NB4 (cell line): ENCODE results near the gene SHISA5.
"Not testable (repeated sequence)": the region's sequence is repeated elsewhere in the genome, so short reads cannot be mapped to it uniquely, and the experiment has no call there.

Experiments used
- DNase-seq: peaks from one replicate; pipeline ENCODE4 v3.0.0; 2010; ENCODE audit warnings: low read depth
- H3K4me3 ChIP-seq: one replicate; pipeline ENCODE4 v1.5.1; 2011; ENCODE audit warnings: mild to moderate bottlenecking, low read depth, low read length, moderate library complexity
- MYC ChIP-seq: IDR thresholded peaks from 2 replicates; pipeline ENCODE4 v1.6.1; 2011; ENCODE audit warnings: low read depth, low read length
- POLR2A ChIP-seq: IDR thresholded peaks from 2 replicates; pipeline ENCODE4 v1.6.1; 2011; ENCODE audit warnings: mild to moderate bottlenecking; ENCODE audit not compliant: insufficient read length; ENCODE audit errors: extremely low read depth
- TF ChIP-seq, protein P1 (sequence below): IDR thresholded peaks from one replicate; pipeline ENCODE4 v1.5.1; 2012; ENCODE audit warnings: low read depth, low read length
- TF ChIP-seq, protein P2 (sequence below): IDR thresholded peaks from 2 replicates; pipeline ENCODE4 v1.6.1; 2011; ENCODE audit warnings: low read depth, low read length

SHISA5 gene

DNA sequence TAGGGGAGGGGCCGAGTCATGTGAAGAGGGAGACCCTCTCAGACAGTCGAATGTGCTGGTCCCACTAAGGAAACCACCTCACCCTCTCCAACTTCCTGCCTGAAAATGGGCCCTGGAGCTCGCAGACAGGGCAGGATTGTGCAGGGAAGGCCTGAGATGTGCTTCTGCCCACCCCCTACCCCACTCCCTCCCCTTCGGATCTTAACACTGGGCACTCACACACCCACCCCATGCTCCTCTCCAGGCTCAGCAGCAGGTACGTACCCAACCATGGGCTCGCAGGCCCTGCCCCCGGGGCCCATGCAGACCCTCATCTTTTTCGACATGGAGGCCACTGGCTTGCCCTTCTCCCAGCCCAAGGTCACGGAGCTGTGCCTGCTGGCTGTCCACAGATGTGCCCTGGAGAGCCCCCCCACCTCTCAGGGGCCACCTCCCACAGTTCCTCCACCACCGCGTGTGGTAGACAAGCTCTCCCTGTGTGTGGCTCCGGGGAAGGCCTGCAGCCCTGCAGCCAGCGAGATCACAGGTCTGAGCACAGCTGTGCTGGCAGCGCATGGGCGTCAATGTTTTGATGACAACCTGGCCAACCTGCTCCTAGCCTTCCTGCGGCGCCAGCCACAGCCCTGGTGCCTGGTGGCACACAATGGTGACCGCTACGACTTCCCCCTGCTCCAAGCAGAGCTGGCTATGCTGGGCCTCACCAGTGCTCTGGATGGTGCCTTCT, 37.4 kb downstream of the SHISA5 start:
- DNase-seq = peak; percentile 48
- TF ChIP-seq MYC = no peak
- TF ChIP-seq, protein P1, sequence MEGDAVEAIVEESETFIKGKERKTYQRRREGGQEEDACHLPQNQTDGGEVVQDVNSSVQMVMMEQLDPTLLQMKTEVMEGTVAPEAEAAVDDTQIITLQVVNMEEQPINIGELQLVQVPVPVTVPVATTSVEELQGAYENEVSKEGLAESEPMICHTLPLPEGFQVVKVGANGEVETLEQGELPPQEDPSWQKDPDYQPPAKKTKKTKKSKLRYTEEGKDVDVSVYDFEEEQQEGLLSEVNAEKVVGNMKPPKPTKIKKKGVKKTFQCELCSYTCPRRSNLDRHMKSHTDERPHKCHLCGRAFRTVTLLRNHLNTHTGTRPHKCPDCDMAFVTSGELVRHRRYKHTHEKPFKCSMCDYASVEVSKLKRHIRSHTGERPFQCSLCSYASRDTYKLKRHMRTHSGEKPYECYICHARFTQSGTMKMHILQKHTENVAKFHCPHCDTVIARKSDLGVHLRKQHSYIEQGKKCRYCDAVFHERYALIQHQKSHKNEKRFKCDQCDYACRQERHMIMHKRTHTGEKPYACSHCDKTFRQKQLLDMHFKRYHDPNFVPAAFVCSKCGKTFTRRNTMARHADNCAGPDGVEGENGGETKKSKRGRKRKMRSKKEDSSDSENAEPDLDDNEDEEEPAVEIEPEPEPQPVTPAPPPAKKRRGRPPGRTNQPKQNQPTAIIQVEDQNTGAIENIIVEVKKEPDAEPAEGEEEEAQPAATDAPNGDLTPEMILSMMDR = no peak
- TF ChIP-seq, protein P2, sequence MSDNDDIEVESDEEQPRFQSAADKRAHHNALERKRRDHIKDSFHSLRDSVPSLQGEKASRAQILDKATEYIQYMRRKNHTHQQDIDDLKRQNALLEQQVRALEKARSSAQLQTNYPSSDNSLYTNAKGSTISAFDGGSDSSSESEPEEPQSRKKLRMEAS = no peak
- TF ChIP-seq POLR2A = no peak
- H3K4me3 ChIP-seq = peak overlapping the region; percentile 69

DNA sequence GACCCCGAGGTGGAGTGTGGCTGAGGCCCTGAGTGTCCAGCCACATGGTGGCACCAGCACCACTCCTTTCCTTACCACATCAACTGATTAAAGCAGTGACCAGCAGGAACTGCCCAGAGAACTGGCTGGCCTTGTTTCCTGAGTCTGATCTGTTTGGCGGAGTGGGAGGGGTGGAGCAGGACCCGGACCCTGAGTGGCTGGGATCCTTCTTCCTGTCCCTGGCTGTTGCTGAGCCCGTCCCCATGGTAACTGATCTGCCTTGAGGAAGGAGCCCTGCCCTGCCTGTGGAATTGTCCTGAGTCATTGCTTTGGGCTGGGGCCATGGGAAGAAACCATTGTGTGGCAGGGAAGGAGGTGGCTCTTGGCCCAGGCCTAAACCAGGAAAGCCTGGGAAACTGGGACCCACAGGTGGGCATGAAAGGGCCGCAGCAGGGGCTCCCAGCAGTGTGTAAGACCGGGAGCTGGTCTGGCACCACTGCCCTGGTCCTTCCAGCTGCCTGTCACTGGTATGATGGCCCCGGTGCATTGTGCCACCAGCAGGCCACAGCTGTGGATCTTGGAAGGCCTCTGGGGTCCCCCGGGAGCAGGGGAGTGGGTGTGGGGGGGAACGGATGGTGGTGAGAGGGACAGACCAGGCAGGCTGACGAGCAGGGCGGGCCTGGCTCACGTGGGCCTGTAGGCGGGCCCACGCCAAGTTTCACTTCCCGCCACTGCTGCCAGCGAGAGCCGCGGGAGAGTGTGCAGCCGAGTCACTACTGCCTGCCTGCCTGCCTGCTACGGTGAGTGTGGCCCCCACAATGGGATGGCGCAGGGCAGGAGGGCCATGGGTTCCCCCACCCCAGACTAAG, 38.2 kb downstream of the SHISA5 start:
- peak overlapping the region; percentile 69 for H3K4me3 ChIP-seq
- TF ChIP-seq, protein P2 = peak; percentile 34; the same call in 1 of the 2 replicates
- TF ChIP-seq POLR2A = no peak
- TF ChIP-seq, protein P1 = peak; percentile 33
- peak; percentile 90 for DNase-seq

DNA sequence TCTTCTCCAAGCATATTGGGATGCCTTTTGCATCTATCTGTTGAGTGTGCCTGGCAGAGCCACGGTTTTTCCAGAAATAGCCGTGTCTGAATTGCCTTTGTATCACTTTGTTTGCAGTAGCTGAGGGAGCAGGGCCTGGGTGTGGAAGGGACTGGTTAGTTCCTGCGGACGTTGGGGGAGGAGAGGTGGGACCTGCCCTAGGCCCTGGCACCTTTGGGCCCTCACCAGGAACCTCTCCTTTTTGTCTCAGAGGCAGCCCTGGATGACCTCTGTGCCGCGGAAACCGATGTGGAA, 38.8 kb downstream of the SHISA5 start:
- no peak overlapping the region for H3K4me3 ChIP-seq
- TF ChIP-seq, protein P2 = no peak
- no peak for TF ChIP-seq POLR2A
- TF ChIP-seq, protein P1 = no peak
- TF ChIP-seq MYC = no peak
- no peak for DNase-seq

DNA sequence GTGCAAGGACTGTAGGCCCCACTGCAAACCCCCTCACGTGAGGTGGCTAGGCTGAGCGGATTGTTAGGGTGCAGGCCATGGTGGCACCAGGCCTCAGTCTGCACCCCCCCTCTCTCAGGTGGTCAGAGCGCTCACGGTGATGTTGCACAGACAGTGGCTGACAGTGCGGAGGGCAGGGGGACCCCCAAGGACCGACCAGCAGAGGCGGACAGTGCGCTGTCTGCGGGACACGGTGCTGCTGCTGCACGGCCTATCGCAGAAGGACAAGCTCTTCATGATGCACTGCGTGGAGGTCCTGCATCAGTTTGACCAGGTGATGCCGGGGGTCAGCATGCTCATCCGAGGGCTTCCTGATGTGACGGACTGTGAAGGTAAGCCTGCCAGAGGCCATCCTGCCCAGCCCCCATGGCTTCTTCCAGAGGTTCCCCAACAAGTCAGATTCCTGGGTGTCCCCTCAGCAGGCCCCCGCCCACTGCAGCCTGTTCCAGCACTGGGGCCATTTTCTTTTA, 39.2 kb downstream of the SHISA5 start:
- no peak overlapping the region for H3K4me3 ChIP-seq
- DNase-seq = no peak
- TF ChIP-seq, protein P2 = no peak
- TF ChIP-seq, protein P1 = no peak
- TF ChIP-seq POLR2A = no peak
- TF ChIP-seq MYC = no peak

DNA sequence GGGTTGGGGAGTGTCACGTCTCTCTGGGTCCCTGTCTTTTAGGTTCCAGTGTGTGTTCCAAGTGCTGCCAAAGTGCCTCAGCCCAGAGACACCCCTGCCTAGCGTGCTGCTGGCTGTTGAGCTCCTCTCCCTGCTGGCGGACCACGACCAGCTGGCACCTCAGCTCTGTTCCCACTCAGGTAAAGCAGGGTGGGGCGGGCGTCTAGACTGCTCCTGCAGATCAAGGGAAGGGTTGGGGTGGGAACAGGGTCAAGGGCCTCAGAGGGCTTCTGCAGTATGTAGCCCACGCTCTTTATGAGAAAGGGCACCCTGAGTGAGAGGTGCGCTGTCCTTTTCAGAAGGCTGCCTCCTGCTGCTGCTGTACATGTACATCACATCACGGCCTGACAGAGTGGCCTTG, 40.3 kb downstream of the SHISA5 start:
- no peak for DNase-seq
- H3K4me3 ChIP-seq = no peak overlapping the region
- TF ChIP-seq POLR2A = no peak

DNA sequence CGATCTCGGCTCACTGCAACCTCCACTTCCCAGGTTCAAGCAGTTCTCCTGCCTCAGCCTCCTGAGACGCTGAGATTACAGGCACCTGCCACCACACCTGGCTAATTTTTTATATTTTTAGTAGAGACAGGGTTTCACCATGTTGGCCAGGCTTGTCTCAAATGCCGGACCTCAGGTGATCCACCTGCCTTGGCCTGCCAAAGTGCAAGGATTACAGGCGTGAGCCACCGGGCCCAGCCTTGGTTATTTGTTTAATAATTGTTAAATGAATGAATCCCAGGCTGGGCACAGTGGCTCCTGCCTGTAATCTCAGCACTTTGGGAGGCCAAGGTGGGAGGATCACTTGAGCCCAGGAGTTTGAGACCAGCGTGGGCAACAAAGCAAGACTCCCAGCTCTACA, 42.2 kb downstream of the SHISA5 start:
- H3K4me3 ChIP-seq, DNase-seq: not testable (repeated sequence)

DNA sequence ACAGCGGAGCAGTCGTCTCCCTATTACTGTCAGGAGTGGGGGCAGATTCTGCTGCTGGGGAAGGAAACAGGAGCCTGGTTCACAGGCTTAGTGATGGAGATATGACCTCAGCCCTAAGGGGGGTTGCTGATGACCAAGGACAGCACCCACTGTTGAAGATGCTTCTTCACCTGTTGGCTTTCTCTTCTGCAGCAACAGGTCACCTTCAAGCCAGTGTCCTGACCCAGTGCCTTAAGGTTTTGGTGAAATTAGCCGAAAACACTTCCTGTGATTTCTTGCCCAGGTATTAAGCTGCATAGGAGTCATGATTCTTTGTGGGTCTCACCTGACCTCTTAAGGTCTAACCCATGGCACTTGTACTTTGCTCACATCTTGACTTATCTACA, 43.5 kb downstream of the SHISA5 start:
- DNase-seq = no peak
- no peak overlapping the region for H3K4me3 ChIP-seq
- no peak for TF ChIP-seq MYC
- TF ChIP-seq, protein P1 = no peak
- TF ChIP-seq, protein P2 = no peak
- no peak for TF ChIP-seq POLR2A
